Activated T-cell treated with anti-CD3 and anti-CD28 coated beads for 1 hour (primary cell): ENCODE results near the gene FGF2.
"Not testable (repeated sequence)": the region's sequence is repeated elsewhere in the genome, so short reads cannot be mapped to it uniquely, and the experiment has no call there.

ENCODE experiments used
- DNase-seq: peaks from one replicate; pipeline ENCODE4 v3.0.0-alpha.2; 2020; ENCODE audit warnings: low read depth

The FGF2 gene

DNA sequence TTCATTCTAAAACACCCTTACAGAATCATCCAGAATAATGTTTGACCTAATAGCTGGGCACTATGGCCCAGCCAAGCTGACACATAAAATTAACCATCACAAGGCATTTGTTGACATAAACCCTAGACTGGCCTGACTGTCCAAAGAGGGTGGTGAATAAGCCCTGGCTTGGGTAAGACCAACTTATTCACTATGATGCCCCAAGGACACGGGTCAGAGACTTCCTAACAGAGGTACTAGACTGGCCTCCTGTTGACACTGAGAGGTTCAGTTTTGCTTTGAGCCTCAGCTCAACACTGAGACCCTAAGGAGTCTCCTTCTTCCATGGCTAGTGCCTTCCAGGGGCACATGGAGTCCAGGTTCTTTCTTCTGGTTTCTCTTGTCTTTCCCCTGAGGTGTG is 21.3 kb downstream of the FGF2 start:
- DNase-seq = no peak

DNA sequence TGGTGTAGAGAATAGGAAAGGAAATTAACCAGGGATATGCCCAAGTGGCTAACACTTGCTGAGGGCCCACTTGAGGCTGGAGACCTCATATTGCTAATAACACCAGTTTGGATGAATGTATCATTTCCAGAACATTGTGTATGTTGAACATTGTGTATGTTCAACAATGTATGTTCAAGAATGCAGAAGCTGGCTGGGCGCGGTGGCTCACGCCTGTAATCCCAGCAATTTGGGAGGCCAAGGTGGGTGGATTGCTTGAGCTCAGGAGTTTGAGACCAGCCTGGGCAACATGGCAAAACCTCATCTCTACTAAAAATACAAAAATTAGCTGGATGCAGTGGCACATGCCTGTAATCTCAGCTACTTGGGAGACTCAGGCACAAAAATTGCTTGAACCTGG is 23.2 kb downstream of the FGF2 start:
- DNase-seq = not testable (repeated sequence)

DNA sequence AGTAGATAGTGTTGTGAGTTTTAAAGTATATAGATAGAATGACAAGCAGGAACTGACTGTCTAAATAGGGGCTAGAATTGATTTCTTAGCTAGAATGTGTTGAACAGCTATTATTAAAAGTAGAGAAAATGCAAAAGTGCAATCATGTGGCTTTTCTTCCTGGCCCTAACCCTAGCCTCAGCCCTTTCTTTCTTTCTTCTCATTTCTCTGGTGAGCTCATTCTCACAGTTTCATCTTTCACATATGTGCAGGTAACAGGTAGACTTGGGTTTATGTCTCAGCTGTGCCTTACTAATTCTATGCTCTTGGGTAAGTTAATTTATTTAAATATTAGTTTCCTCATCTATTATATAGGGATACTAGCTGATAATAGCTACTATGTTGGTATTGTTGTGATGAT is 24.9 kb downstream of the FGF2 start:
- no peak for DNase-seq

GRCh38 chr4:122854447-122855352 is 28.1 kb downstream of the FGF2 start:
- DNase-seq = no peak

GRCh38 chr4:122855353-122855890 is 28.8 kb downstream of the FGF2 start:
- DNase-seq = no peak

DNA sequence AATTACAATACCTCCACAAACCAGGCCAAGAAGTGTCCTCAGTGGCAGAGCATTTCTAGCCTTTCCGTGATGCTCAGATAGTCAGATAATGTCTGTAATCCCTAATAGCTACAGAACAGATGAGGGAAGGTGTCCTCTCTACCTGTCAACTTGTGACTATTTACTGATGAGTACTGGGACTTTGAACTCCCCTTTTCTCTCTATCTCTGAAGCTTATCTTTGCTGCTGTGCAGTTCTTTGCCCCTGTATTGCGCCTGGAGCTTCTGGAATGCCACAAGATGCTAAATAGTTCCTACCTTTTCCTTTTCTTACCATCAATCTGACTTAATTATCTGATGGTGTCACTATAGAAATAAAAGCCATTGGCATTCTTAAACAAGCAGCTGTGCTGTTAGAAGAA is 30.5 kb downstream of the FGF2 start:
- no peak for DNase-seq

GRCh38 chr4:122858705-122859104 is 32.1 kb downstream of the FGF2 start:
- no peak for DNase-seq

- no peak for DNase-seq
Measured at GRCh38 chr4:122861172-122861943, 34.7 kb downstream of the FGF2 start.

- no peak for DNase-seq
Measured at GRCh38 chr4:122863639-122864038, 37.0 kb downstream of the FGF2 start.

DNA sequence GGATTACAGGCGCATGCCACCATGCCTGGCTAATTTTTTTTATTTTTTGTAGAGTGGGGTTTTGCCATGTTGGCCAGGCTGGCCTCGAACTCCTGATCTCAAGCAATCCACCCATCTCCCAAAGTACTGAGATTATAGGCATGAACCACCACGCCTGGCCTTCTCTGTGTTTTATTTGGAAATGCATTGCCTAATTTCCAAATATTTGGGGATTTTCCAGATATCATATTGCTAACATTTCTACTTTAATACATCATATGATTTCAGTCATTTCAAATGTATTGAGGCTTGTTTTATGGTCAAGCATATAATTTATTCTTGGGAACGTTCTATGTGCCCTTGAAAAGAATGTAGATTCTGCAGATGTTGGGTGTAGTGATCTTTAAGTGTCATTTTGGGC is 38.8 kb downstream of the FGF2 start:
- no peak for DNase-seq

- not testable (repeated sequence) for DNase-seq
Measured at GRCh38 chr4:122868235-122868634, 41.6 kb downstream of the FGF2 start.

- DNase-seq = no peak
Measured at GRCh38 chr4:122873146-122873545, 46.5 kb downstream of the FGF2 start.

GRCh38 chr4:122873821-122874593 is 47.4 kb downstream of the FGF2 start:
- no peak for DNase-seq

GRCh38 chr4:122875949-122876348 is 49.3 kb downstream of the FGF2 start:
- DNase-seq = no peak

DNA sequence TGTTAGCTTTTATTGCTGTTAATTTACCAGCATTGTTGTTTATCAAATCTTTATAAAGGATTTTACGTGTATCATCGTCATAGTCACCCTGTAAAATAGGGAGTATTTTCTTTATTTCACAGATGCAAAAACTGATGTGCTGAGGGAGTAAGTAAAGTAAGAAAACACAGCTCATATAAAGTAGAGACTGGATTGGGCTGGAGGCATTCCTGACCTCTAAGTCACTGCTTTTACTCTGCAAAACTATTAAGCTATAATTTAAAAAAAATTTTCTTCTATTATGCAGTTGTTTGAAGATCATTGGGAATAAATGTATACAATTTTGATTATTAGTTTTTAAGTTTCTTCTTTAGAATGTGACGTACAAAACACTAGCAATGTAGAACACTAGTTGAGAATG is 49.8 kb downstream of the FGF2 start:
- no peak for DNase-seq

GRCh38 chr4:122879001-122879400 is 52.4 kb downstream of the FGF2 start:
- DNase-seq = no peak

DNA sequence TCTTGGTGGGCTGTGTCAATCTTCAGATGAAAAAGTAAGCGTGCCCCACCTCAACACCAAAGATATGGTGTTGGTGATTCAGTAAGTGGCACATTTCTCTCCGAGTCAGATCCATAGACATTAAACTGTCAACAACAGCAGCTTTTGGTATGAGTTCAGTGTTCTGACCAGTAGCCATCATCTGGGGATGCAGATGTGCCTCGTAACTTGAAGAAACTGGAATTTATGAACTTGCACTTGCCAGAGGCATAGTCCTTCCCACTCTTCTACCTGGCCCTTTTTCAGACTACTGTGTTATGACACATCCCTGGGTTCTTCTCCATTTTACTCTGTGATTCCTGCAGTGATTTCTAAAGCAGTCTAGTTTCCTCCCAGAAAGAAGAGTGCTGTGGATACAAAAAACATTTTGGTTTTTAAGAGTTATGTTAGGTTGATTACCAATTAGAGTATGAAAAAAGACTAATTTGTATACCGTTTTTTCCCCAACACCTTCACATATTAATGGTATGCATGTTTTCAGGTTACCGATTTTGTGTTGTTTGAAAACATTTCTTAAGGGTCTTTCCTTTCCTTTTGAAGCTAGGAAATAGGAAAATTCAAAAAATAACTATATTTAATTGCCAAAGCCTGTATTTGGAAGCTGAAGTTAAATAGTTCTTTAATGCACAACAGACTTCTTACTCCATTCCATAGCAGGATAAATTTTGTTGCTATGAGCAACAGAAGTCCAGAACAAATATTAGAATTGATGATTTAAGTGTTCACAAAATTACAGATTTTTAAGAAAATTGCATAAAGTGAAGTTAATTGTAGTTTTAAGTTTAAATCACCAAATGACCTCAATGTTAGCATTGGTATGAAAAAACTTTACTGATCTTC is 56.5 kb downstream of the FGF2 start:
- DNase-seq = no peak

DNA sequence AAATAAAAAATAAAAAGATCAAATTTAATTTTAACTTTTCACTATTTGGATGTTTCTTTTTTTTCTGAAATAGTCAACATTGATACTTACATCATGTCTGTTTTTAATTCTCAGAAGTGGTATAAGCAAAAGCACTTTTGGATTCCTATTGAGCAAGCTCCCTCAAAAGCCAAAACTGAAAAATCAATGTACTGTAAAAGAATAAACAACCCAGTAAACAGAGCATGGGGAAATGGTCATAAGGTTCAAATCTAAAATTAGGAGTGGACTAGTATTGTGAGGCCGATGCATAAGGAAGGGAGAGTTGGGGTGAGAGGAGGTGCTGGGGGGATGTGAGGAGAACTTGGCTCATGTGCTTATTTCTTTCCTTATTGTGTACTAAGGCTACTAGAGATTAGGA is 57.9 kb downstream of the FGF2 start:
- DNase-seq = no peak

DNA sequence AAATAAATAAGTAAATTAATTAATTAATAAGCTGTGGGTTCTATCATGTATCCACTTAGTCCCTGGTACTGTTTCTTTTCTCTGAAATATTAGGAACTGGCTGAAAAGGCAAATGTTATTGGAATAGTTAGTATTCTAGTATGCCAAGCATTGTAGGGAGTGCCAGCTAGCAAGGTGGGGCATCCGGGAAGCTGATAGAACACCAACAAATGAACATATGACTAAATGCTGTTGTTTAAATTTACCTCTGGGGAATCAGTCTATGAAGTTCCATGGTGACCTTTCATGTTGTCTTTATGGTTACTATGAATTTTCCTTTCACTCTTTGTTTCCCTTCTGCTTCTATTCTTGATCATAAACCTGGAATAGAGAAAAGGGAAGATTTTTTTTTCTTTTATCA is 63.1 kb downstream of the FGF2 start:
- no peak for DNase-seq

GRCh38 chr4:122890147-122890795 is 63.6 kb downstream of the FGF2 start:
- no peak for DNase-seq

GRCh38 chr4:122894827-122895226 is 68.2 kb downstream of the FGF2 start:
- no peak for DNase-seq
